ENCODE data around the gene CTRB1. TPM values are rescaled to one million over a fixed set of nuclear protein-coding genes. Genes with fewer than 3 reads are reported as not detected.

Gene CTRB1
- total and polyA plus RNA-seq, 8 donors, result 0.12 to 0.20 (median 0.20) TPM; not detected in 5

GRCh38 chr16:75260851-75261589 lies 42.2 kb downstream of the CTRB1 start:
- TF ChIP-seq CTCF (IDR thresholded peaks at IDR 0.05), result no peak
- Histone ChIP-seq H3K27me3 (peaks cover 0 to 54% of the 10 kb centered on the region in 2 donors), H3K36me3 (no peaks in the 10 kb centered on the region), H3K4me3 (no peak overlapping the region), H3K4me1 (peaks cover 46 to 73% of the 10 kb centered on the region in 2 donors), H3K9me3 (no peaks in the 10 kb centered on the region), H3K27ac (no peak overlapping the region)
- DNase-seq (no peak), ATAC-seq (no peak)
- intact Hi-C loops (cut with DNase I), result no loop called here

- Histone ChIP-seq H3K27ac (no peak overlapping the region), H3K27me3 (peaks cover 0 to 54% of the 10 kb centered on the region in 2 donors), H3K9me3 (no peaks in the 10 kb centered on the region), H3K4me1 (peaks cover 46 to 72% of the 10 kb centered on the region in 2 donors), H3K36me3 (no peaks in the 10 kb centered on the region), H3K4me3 (no peak overlapping the region)
- DNase-seq, result peak in 1 of 4 donors; percentile 40
- no peak for ATAC-seq
- TF ChIP-seq CTCF (IDR thresholded peaks at IDR 0.05), result no peak
- intact Hi-C loops (cut with DNase I), result no loop called here
Observed at GRCh38 chr16:75261590-75262078, 42.8 kb downstream of the CTRB1 start.

GRCh38 chr16:75262104-75262799 lies 43.5 kb downstream of the CTRB1 start:
- Histone ChIP-seq H3K4me1 (peaks cover 40 to 68% of the 10 kb centered on the region in 2 donors), H3K36me3 (no peaks in the 10 kb centered on the region), H3K27ac (peak overlapping the region; percentile 7 to 13), H3K4me3 (no peak overlapping the region), H3K9me3 (no peaks in the 10 kb centered on the region), H3K27me3 (peaks cover 0 to 57% of the 10 kb centered on the region in 2 donors)
- DNase-seq (no peak), ATAC-seq (no peak)
- intact Hi-C loops (cut with DNase I), result no loop called here
- TF ChIP-seq CTCF (IDR thresholded peaks at IDR 0.05), result no peak

GRCh38 chr16:75262800-75263127 lies 44.0 kb downstream of the CTRB1 start:
- no peak for TF ChIP-seq CTCF (IDR thresholded peaks at IDR 0.05)
- Histone ChIP-seq H3K9me3 (no peaks in the 10 kb centered on the region), H3K36me3 (no peaks in the 10 kb centered on the region), H3K27me3 (peaks cover 0 to 62% of the 10 kb centered on the region in 2 donors), H3K27ac (peak overlapping the region; percentile 7 to 13), H3K4me1 (peaks cover 34 to 65% of the 10 kb centered on the region in 2 donors), H3K4me3 (no peak overlapping the region)
- intact Hi-C loops (cut with DNase I), result no loop called here
- no peak for DNase-seq
- no peak for ATAC-seq

GRCh38 chr16:75263291-75263962 lies 44.6 kb downstream of the CTRB1 start:
- H3K36me3 ChIP-seq, result no peaks in the 10 kb centered on the region
- no peaks in the 10 kb centered on the region for H3K9me3 ChIP-seq
- peak overlapping the region; percentile 83 to 94 for H3K27ac ChIP-seq
- peaks cover 0 to 67% of the 10 kb centered on the region in 2 donors for H3K27me3 ChIP-seq
- ATAC-seq, result no peak
- DNase-seq, result no peak
- intact Hi-C loops (cut with DNase I), result no loop called here
- no peak overlapping the region for H3K4me3 ChIP-seq
- TF ChIP-seq CTCF (IDR thresholded peaks at IDR 0.05), result no peak
- H3K4me1 ChIP-seq, result peaks cover 33 to 62% of the 10 kb centered on the region in 2 donors
